GM21515 (cell line): Measurements from ENCODE around the gene TDP2.

ENCODE experiments used
- ATAC-seq: cut with Tn5 transposase; IDR thresholded peaks from one replicate; pipeline ENCODE4 v1.9.1; 2021; ENCODE audit not compliant: unreplicated experiment

TDP2 gene

DNA sequence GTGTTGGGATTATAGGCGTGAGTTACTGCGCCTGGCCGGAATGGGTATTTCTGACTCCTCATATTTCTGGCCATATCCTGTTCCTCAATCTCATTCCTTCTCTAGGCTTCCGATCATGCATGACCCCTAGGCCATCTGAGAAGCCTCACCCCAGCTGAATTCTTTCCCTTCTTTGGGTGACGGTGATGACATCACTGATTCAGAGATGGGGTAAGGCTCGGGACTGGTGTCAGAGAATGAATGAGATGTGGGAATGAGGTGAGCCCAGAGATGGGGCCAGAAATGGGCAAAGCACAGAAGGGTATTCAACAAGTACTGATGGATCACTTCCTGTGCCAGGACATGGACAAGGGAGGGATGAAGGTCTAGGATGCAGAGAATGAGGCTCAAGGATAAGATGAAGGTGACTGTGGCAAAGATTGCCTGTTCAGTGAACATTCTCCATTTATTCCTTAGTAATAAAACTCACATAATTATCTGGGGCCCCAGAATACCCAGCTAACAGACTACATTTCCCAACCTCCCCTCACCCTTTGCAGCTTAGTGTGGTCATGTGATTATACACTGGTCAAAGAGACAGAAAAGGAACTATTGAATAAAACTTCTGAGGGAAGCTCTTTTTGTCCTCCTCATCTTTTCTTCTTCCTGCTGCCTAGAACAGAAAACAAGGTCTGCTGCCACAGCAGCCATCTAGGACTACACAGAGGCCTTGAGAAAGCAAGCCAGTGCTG is 60.3 kb downstream of the TDP2 start:
- no peak for ATAC-seq

DNA sequence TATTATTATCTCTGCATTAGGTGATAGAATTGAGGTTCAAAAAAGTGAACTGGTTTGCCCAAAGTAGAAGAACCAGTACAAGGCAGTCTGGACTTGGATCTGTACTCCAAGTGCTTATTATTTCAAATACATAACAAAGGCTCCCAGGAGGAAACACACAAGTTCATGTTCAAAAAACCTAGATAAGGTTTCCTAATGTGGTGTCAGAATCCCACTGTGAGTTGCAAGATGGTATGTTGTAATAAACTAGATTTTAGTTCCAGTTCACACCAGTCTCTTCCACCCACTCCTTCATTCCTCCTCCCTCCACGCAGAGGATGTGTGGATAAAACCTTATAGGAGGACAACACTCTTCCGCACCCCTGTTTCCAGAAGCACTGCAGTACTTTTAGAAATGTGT is 63.5 kb downstream of the TDP2 start:
- ATAC-seq = no peak

- no peak for ATAC-seq
Measured at GRCh38 chr6:24600903-24601302, 65.8 kb downstream of the TDP2 start.
